GM18508 (cell line): ENCODE data around the gene LAMB2.

Experiments
- ATAC-seq: cut with Tn5 transposase; IDR thresholded peaks from one replicate; pipeline ENCODE4 v1.9.1; 2021; ENCODE audit warnings: moderate number of reproducible peaks; ENCODE audit not compliant: insufficient read depth, unreplicated experiment

The LAMB2 gene

GRCh38 chr3:49079270-49079669, 53.6 kb downstream of the LAMB2 start:
- ATAC-seq: no peak

DNA sequence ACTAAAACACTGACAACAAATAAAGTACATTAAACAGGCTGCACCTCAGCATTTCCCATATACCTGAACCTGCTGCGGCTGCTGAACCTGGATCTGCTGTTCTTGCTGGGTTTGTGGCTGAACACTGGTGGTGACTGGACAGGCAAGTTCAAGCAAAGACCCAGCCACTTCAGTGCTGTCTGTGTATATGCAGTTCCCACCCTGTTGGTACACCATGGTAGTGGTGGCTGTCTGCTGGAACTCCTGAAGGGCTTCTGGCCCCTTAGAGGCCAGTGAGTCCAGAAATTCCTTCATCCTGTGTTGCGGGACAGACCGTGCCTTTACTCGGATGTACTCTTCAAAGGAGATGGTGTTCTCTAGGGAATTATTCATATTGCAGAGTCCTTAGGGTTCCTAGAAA, 56.2 kb downstream of the LAMB2 start:
- no peak for ATAC-seq

GRCh38 chr3:49076116-49076515, 56.7 kb downstream of the LAMB2 start:
- no peak for ATAC-seq
